ENCODE measurements around the gene PPIP5K2. TPM values are rescaled to one million over a fixed set of nuclear protein-coding genes. Genes with fewer than 3 reads are reported as not detected.

Gene PPIP5K2
- total RNA-seq: 33.9 and 81.5 TPM in 2 replicates

GRCh38 chr5:103119765-103120606 is at the start of gene PPIP5K2, which contains the start of gene GIN1:
Gene PPIP5K2 (plus strand): TSS chr5:103120301. CDS start chr5:103129590, 9,289 bp downstream.
Gene GIN1 (minus strand): TSS chr5:103120138. CDS start chr5:103108707, 11,431 bp downstream.

GRCh38 chr5:103258368-103258956 is 138.4 kb downstream of the PPIP5K2 start, which contains the start of gene MACIR:
Gene MACIR (plus strand): TSS chr5:103258763. CDS start chr5:103275920, 17,157 bp downstream.

Other genes with a start within 250 kb of the PPIP5K2 start
- 4.2 and 6.4 TPM in 2 replicates for gene GIN1, start 163 bp upstream of the PPIP5K2 start, total RNA-seq
- gene MACIR, start 138.5 kb downstream of the PPIP5K2 start, total RNA-seq: 1.5 and 13.2 TPM in 2 replicates